Uterus (tissue), 4 donors: Measurements from ENCODE around the gene NQO2. TPM values are rescaled to one million over a fixed set of nuclear protein-coding genes. Genes with fewer than 3 reads are reported as not detected.
"Not testable (repeated sequence)": the region's sequence is repeated elsewhere in the genome, so short reads cannot be mapped to it uniquely, and the experiment has no call there.

Source experiments
- DNase-seq, 2 donors: peaks; one replicate each; pipeline ENCODE4 v3.0.0-alpha.2; 2019 to 2020
- H3K27ac ChIP-seq, 2 donors: fragments of 200-600 bp; sonication (generic); 1 replicate in 1 of 2; 2 replicates in 1 of 2; pipeline ENCODE4 v1.5.1; 2016 to 2018
- H3K27me3 ChIP-seq, 2 donors: fragments of 200-600 bp; sonication (generic); one replicate each; pipeline ENCODE4 v1.5.1; 2018 to 2019; ENCODE audit warnings: control low read depth in 1 of 2
- H3K36me3 ChIP-seq, 2 donors: fragments of 200-600 bp; sonication (generic); one replicate each; pipeline ENCODE4 v1.5.1; 2019; ENCODE audit warnings: control low read depth in 1 of 2
- H3K4me1 ChIP-seq, 2 donors: fragments of 200-600 bp; sonication (generic); one replicate each; pipeline ENCODE4 v1.5.1; 2018 to 2019; ENCODE audit warnings: control low read depth in 1 of 2
- H3K4me3 ChIP-seq, 2 donors: fragments of 200-600 bp; sonication (generic); 1 replicate in 1 of 2; 2 replicates in 1 of 2; pipeline ENCODE4 v1.5.1; 2018 to 2019; ENCODE audit warnings: mild to moderate bottlenecking in 1 of 2
- H3K9me3 ChIP-seq, 2 donors: fragments of 200-600 bp; sonication (generic); one replicate each; pipeline ENCODE4 v1.5.1; 2019; ENCODE audit warnings: control low read depth in 1 of 2
- POLR2A ChIP-seq, 2 donors: fragments of 450-650 bp; IDR thresholded peaks; one replicate each; pipeline ENCODE4 v1.6.1; 2016; ENCODE audit warnings: antibody characterized with exemption in 2 of 2, mild to moderate bottlenecking in 1 of 2, moderate library complexity in 1 of 2
- intact Hi-C: fragments of 100-400 bp; cut with DNase I; formaldehyde crosslinking; loops from one replicate; pipeline ENCODE4 v1.15.1; 2023; ENCODE audit warnings: low total_unique reads
- total RNA-seq, 4 donors: library from RNA; depleted of rRNA in 3 of 4; stranded (reverse); fragments of >200 nt in 3 of 4; gene quantifications; one replicate each; pipeline versions ENCODE4 v1.1.0 to v1.2.4, GENCODE V29; 2014 to 2023
- TF ChIP-seq, protein P1 (sequence below), 4 experiments: fragments of 200-600 bp in 2 of 4; fragments of 450-650 bp in 2 of 4; sonication (generic) in 2 of 4; IDR thresholded peaks; one replicate each; pipeline ENCODE4 v1.5.1; 2016 to 2019; ENCODE audit warnings: antibody characterized with exemption in 4 of 4, mild to moderate bottlenecking in 2 of 4, moderate library complexity in 1 of 4
- donor health status: DM: yes; HTN: yes; CAD: no.

NQO2 gene
- total RNA-seq, 4 donors from 2014 or later: 7.8 to 50.3 (median 21.6) TPM

DNA sequence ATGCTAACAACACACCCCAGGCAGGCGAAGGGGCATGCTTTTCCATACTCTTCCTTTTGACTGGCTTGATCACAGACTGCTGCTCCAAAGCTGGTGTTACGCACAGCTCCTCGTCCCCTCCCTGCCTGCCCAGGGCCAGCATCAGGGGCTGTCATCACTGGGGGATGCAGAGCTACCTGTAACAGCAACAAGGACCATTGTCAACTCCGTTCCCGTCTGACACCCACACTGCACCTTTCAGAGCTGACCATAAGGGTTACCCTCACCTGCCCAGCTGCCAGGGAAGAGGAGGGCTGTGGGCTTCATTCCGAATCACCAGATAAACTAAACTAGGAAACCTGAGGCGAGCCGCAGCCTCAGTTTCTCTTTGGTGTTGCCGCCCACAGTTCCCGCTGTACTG, 15.4 kb downstream of the NQO2 start:
- TF ChIP-seq, protein P1, sequence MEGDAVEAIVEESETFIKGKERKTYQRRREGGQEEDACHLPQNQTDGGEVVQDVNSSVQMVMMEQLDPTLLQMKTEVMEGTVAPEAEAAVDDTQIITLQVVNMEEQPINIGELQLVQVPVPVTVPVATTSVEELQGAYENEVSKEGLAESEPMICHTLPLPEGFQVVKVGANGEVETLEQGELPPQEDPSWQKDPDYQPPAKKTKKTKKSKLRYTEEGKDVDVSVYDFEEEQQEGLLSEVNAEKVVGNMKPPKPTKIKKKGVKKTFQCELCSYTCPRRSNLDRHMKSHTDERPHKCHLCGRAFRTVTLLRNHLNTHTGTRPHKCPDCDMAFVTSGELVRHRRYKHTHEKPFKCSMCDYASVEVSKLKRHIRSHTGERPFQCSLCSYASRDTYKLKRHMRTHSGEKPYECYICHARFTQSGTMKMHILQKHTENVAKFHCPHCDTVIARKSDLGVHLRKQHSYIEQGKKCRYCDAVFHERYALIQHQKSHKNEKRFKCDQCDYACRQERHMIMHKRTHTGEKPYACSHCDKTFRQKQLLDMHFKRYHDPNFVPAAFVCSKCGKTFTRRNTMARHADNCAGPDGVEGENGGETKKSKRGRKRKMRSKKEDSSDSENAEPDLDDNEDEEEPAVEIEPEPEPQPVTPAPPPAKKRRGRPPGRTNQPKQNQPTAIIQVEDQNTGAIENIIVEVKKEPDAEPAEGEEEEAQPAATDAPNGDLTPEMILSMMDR (IDR thresholded peaks at IDR 0.05): no peak
- TF ChIP-seq POLR2A (IDR thresholded peaks at IDR 0.05): no peak
- H3K9me3 ChIP-seq: no peaks in the 10 kb centered on the region
- DNase-seq: no peak
- no peaks in the 10 kb centered on the region for H3K4me1 ChIP-seq
- H3K36me3 ChIP-seq: no peaks in the 10 kb centered on the region
- no peak overlapping the region for H3K27ac ChIP-seq
- intact Hi-C loops: no loop called here
- H3K27me3 ChIP-seq: no peaks in the 10 kb centered on the region
- no peak overlapping the region for H3K4me3 ChIP-seq

GRCh38 chr6:3016473-3017280, 17.0 kb downstream of the NQO2 start:
- H3K27ac ChIP-seq: no peak overlapping the region
- no peak for TF ChIP-seq POLR2A (IDR thresholded peaks at IDR 0.05)
- TF ChIP-seq, protein P1 (IDR thresholded peaks at IDR 0.05): no peak
- H3K4me1 ChIP-seq: no peaks in the 10 kb centered on the region
- no peaks in the 10 kb centered on the region for H3K9me3 ChIP-seq
- H3K36me3 ChIP-seq: no peaks in the 10 kb centered on the region
- intact Hi-C loops: no loop called here
- H3K27me3 ChIP-seq: no peaks in the 10 kb centered on the region
- no peak overlapping the region for H3K4me3 ChIP-seq
- no peak for DNase-seq

GRCh38 chr6:3017304-3017703, 17.6 kb downstream of the NQO2 start:
- Histone ChIP-seq H3K4me1 (no peaks in the 10 kb centered on the region), H3K36me3 (no peaks in the 10 kb centered on the region), H3K9me3 (no peaks in the 10 kb centered on the region), H3K27ac (no peak overlapping the region), H3K4me3 (no peak overlapping the region), H3K27me3 (no peaks in the 10 kb centered on the region)
- intact Hi-C loops: no loop called here
- no peak for DNase-seq
- TF ChIP-seq POLR2A (IDR thresholded peaks at IDR 0.05): no peak
- TF ChIP-seq, protein P1 (IDR thresholded peaks at IDR 0.05): no peak

DNA sequence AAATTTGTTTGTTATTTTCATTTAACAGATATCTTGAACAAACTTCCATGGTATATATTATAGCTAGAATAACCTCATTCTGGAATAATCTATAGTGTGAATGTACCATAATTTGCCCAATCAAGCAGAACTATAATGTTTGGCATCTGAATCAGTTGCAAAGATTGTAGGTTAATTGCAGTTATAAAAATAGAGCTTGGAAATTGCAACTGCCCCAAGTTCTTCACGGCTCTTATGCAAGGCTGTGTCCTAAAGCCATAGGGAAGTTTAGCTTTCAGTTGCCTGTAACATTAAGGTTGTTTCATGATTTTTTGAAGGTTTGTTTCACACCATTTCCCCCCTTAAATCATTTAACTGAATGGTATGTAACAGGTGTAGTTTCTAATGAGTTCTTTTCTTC, 19.4 kb downstream of the NQO2 start:
- no peak for TF ChIP-seq POLR2A (IDR thresholded peaks at IDR 0.05)
- TF ChIP-seq, protein P1 (IDR thresholded peaks at IDR 0.05): no peak
- Histone ChIP-seq H3K27me3 (no peaks in the 10 kb centered on the region), H3K27ac (no peak overlapping the region), H3K4me3 (no peak overlapping the region), H3K9me3 (no peaks in the 10 kb centered on the region), H3K36me3 (no peaks in the 10 kb centered on the region), H3K4me1 (no peaks in the 10 kb centered on the region)
- intact Hi-C loops: no loop called here
- DNase-seq: no peak

GRCh38 chr6:3019749-3020320, 20.1 kb downstream of the NQO2 start:
- TF ChIP-seq, protein P1 (IDR thresholded peaks at IDR 0.05): no peak
- no peak for TF ChIP-seq POLR2A (IDR thresholded peaks at IDR 0.05)
- no peaks in the 10 kb centered on the region for H3K4me1 ChIP-seq
- no peak overlapping the region for H3K4me3 ChIP-seq
- H3K9me3 ChIP-seq: no peaks in the 10 kb centered on the region
- no peak overlapping the region for H3K27ac ChIP-seq
- H3K36me3 ChIP-seq: no peaks in the 10 kb centered on the region
- intact Hi-C loops: no loop called here
- DNase-seq: no peak
- no peaks in the 10 kb centered on the region for H3K27me3 ChIP-seq

DNA sequence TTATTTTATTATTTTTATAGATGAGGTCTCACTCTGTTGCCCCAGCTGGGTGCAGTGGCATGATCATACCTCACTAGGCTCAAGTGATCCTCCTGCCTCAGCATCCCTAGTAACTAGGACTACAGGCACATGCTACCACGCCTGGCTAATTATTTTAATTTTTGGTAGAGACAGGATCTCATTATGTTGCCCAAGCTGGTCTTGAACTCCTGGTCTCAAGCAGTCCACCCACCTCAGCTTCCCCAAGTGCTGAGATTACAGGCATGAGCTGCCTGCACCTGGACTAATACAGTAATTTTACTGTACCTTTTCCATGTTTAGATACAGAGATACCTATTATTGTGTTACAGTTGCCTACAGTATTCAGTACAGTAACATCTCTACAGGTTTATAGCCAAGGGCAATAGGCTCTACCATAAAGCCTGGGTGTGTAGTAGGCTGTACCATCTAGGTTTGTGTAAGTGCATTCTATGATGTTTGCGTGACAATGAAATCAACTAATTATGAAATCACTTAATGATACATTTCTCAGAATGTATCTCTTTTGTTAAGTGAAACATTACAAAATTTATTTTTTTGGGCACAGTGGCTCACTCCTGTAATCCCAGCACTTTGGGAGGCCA, 21.4 kb downstream of the NQO2 start:
- H3K4me3 ChIP-seq, H3K4me1 ChIP-seq, DNase-seq, H3K27ac ChIP-seq, intact Hi-C loops, H3K27me3 ChIP-seq, H3K36me3 ChIP-seq, H3K9me3 ChIP-seq: not testable (repeated sequence)
